OCI-LY3 (cell line): Measurements from ENCODE around the gene DLX3.

Experiments used
- H2AFZ ChIP-seq: fragments of 200-600, 300-600 bp; shearing (Covaris generic); 2 replicates; pipeline ENCODE4 v1.6.0; 2014; ENCODE audit warnings: antibody characterized with exemption, low read depth, low read length
- H3K27ac ChIP-seq: fragments of 200-600, 300-600 bp; sonication (generic); 2 replicates; pipeline ENCODE4 v1.5.1; 2014; ENCODE audit warnings: mild to moderate bottlenecking, low read length, moderate library complexity, mixed read lengths
- H3K27me3 ChIP-seq: fragments of 200-600, 300-600 bp; sonication (generic); 2 replicates; pipeline ENCODE4 v1.6.1; 2014; ENCODE audit warnings: low read depth, low read length, mixed read lengths
- H3K36me3 ChIP-seq: fragments of 200-600, 300-600 bp; sonication (generic); replicated peaks from 2 replicates; pipeline ENCODE3; 2014; ENCODE audit warnings: low read depth, low read length, mixed read lengths
- H3K4me1 ChIP-seq: fragments of 300-600, 200-600 bp; sonication (generic); 2 replicates; pipeline ENCODE4 v1.6.1; 2014; ENCODE audit warnings: low read length, mixed read lengths
- H3K4me2 ChIP-seq: fragments of 200-600, 300-600 bp; sonication (generic); 2 replicates; pipeline ENCODE4 v1.6.1; 2014; ENCODE audit warnings: low read length, mixed read lengths
- H3K4me3 ChIP-seq: fragments of 300-600, 200-600 bp; sonication (generic); 2 replicates; pipeline ENCODE4 v1.5.1; 2014; ENCODE audit warnings: antibody characterized with exemption, mild to moderate bottlenecking, low read length, moderate library complexity
- H3K79me2 ChIP-seq: fragments of 300-600, 200-600 bp; shearing (Covaris generic); 2 replicates; pipeline ENCODE4 v1.6.1; 2014; ENCODE audit warnings: mild to moderate bottlenecking, low read length, mixed read lengths
- H3K9ac ChIP-seq: fragments of 300-600, 200-600 bp; shearing (Covaris generic); 2 replicates; pipeline ENCODE4 v1.6.0; 2014; ENCODE audit warnings: mild to moderate bottlenecking, low read length, moderate library complexity
- H3K9me3 ChIP-seq: fragments of 200-600, 300-600 bp; shearing (Covaris generic); 2 replicates; pipeline ENCODE4 v1.6.1; 2014; ENCODE audit warnings: low read length, mixed read lengths; ENCODE audit not compliant: insufficient read depth
- H4K20me1 ChIP-seq: fragments of 200-600, 300-600 bp; sonication (generic); 2 replicates; pipeline ENCODE4 v1.6.1; 2016; ENCODE audit warnings: low read length, mixed read lengths; ENCODE audit not compliant: insufficient read depth
- CTCF ChIP-seq: fragments of 200-600, 300-600 bp; sonication (generic); IDR thresholded peaks from 2 replicates; pipeline ENCODE4 v1.5.1; 2014; ENCODE audit warnings: antibody characterized with exemption, low read length, low read depth
- EZH2phosphoT487 ChIP-seq: fragments of 200-600 bp; shearing (Covaris generic); IDR thresholded peaks from 2 replicates; pipeline ENCODE4 v1.6.1; 2018; ENCODE audit warnings: antibody characterized with exemption, mixed run types, low read depth

The DLX3 gene

DNA sequence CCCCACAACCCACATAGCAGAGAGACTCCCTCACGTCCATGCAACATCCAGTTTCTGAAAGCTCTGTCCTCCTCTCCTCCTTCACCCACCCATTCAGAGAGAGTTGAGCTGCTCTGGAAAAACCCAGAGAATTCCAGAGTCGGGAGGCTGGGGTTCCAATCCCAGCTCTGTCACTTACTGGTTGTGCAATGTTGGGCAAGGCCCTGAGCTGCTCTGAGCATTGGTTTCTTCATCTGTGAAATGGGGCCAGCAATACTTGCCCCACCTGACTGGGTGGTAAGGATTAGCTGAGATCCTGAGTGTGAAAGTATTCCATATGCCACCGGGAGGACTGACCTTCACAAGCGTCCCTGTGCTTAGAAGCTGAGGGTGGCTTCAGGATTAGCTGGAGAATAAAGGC lies 38.2 kb downstream of the DLX3 start:
- Histone ChIP-seq H3K4me3 (no peak overlapping the region), H3K9ac (no peak overlapping the region), H2AFZ (no peak overlapping the region), H4K20me1 (no peaks in the 10 kb centered on the region), H3K4me2 (no peak overlapping the region), H3K4me1 (no peaks in the 10 kb centered on the region), H3K9me3 (no peaks in the 10 kb centered on the region), H3K79me2 (no peaks in the 10 kb centered on the region), H3K27me3 (no peaks in the 10 kb centered on the region), H3K36me3 (no peaks in the 10 kb centered on the region), H3K27ac (no peak overlapping the region)
- TF ChIP-seq EZH2phosphoT487 (no peak), CTCF (no peak)

DNA sequence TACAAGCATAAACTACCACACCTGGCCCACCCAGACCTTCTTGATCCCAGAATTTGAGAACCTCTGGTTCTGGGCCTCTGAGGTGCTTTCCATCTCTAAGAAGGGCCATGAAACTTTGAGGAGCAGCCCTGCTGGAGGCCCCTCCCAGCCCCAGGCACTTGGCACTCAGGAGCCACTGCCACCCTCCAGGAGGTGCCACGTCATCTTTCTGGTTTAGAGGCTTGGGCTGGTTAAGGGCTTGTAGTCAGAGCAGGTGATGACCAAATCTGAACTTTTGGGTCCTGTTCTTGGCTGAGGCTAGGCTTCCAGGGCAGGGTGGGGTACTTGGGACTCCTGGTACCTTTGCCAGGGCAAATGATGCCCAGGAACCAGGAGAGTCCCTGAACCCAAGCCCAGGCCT lies 39.9 kb downstream of the DLX3 start:
- H3K27ac ChIP-seq: no peak overlapping the region
- H2AFZ ChIP-seq: no peak overlapping the region
- no peak overlapping the region for H3K4me3 ChIP-seq
- no peaks in the 10 kb centered on the region for H3K4me1 ChIP-seq
- H3K9me3 ChIP-seq: no peaks in the 10 kb centered on the region
- H4K20me1 ChIP-seq: no peaks in the 10 kb centered on the region
- H3K36me3 ChIP-seq: no peaks in the 10 kb centered on the region
- H3K9ac ChIP-seq: no peak overlapping the region
- 0 out of 2 replicates have a peak, but pooled peaks cover under 1% of the 10 kb centered on the region for H3K27me3 ChIP-seq
- no peak for TF ChIP-seq EZH2phosphoT487
- no peak for TF ChIP-seq CTCF
- H3K4me2 ChIP-seq: no peak overlapping the region
- H3K79me2 ChIP-seq: no peaks in the 10 kb centered on the region

GRCh38 chr17:49952912-49953497 lies 42.0 kb downstream of the DLX3 start:
- H2AFZ ChIP-seq: no peak overlapping the region
- H3K4me2 ChIP-seq: no peak overlapping the region
- peaks cover 12% of the 10 kb centered on the region; the same call in 1 of the 2 replicates for H3K27me3 ChIP-seq

DNA sequence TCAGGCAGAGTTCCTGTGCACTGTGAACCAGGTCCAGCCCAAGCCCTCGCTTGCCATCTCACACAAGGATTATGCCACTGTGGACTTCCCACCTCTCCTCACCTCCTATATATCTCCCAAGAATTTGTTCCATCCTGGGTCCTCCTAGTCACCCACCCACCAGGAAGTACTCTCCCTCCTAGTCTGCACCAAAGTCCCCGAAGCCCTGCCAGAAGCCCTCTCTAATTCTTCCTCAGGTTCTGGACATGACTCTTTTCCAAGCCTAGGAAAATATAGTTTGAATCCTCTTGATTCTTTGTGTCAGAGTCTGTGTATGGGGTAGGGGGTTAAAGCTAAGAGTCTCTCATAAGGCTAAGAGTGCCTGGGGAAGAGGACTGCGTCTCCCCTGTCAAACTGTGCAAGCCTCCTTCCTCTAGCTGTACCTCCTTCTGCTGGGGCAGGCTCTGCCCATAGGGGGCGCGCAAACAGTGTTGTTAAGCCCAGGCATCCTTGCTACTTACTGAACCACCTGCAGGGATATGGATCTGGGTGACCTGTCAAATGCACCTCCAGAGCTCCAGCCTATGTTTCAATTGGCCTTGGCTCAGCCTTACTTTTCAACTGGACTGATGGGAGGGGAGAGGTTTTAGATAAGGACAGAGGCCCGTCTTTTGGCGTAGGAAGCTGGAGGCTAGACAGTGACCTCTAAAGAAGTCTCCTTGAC lies 42.7 kb downstream of the DLX3 start:
- Histone ChIP-seq H3K4me1 (no peaks in the 10 kb centered on the region), H3K4me2 (no peak overlapping the region), H2AFZ (no peak overlapping the region), H3K36me3 (no peaks in the 10 kb centered on the region), H3K27ac (no peak overlapping the region), H3K9me3 (no peaks in the 10 kb centered on the region), H3K27me3 (peaks cover 12% of the 10 kb centered on the region; the same call in 1 of the 2 replicates), H3K4me3 (no peak overlapping the region), H4K20me1 (no peaks in the 10 kb centered on the region), H3K79me2 (no peaks in the 10 kb centered on the region), H3K9ac (no peak overlapping the region)
- TF ChIP-seq CTCF (peak; percentile 88), EZH2phosphoT487 (no peak)

More at GRCh38 chr17:49952912-49953497, 42.0 kb downstream of the DLX3 start:
- Histone ChIP-seq H3K9me3 (no peaks in the 10 kb centered on the region), H3K4me1 (no peaks in the 10 kb centered on the region), H3K79me2 (no peaks in the 10 kb centered on the region), H3K4me3 (no peak overlapping the region), H4K20me1 (no peaks in the 10 kb centered on the region), H3K36me3 (no peaks in the 10 kb centered on the region), H3K27ac (no peak overlapping the region), H3K9ac (no peak overlapping the region)
- TF ChIP-seq EZH2phosphoT487: no peak
